Measurements from ENCODE around the gene PPP2R1B. TPM values are rescaled to one million over a fixed set of nuclear protein-coding genes. Genes with fewer than 3 reads are reported as not detected.

Gene PPP2R1B
- total RNA-seq, 4 donors from 2014 or later = 18.7 to 22.4 (median 20.7) TPM

DNA sequence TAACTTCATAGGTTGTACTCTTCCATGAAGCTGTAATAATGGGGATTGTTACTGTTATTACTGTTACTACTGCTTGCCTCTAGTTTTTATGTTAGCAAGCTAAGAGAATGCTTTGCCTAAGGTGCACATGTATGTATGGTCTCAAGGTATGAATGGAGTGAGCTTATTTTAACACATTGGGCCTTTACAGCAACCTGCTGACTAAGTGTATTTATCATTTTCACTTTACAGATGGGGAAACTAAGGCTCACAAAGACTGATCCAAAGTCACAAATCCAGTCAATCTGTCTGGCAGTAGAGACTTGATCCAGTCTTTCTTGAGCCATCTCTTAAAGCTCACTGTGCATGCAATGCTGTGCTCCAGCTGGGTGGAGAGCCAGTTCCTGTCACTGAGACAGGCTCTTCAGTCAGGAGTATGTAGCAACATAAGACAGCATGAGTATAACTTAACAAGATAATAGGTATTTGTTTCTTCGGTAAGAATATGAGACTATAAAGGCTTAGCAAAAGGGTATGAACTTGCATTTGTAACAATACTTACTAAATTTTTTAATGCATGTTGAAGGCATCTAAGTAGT is 66.5 kb downstream of the PPP2R1B start:
- no peak for TF ChIP-seq POLR2A (IDR thresholded peaks at IDR 0.05)
- intact Hi-C loops (cut with DNase I; ENCODE audit: low total_unique reads) = no loop called here
- H3K4me3 ChIP-seq (ENCODE audit: low read depth, poor library complexity, severe bottlenecking) = no peak overlapping the region
- WGBS, 2 donors = 93 to 100% methylated on average over 1 of the region's 1 CpG
- DNase-seq (ENCODE audit: low spot score in 2 of 2) = no peak

GRCh38 chr11:111698852-111699559 is 67.2 kb downstream of the PPP2R1B start:
- 95 to 96% methylated on average over 3 of the region's 3 CpGs for WGBS, 2 donors

DNA sequence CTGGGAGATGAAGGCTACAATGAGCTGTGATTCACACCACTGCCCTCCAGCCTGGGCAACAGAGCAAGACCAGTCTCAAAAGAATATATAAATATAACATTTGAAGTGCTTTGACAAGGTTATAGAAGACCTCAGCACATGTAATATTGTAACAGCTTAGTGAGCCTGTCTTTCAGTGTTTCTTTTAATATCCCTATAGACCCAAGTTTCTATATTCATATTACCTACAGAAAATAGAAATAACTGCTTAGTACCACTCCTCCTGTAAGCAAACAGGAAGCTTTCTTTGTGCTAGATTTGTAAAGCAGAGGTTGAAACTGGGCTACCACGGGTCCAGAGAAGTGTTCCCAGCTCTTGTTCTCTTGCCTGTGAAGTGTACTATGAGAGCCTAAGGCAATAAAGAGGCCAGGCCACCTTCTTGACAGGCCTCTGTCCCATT is 68.2 kb downstream of the PPP2R1B start:
- 83 to 94% methylated on average over 1 of the region's 1 CpG for WGBS, 2 donors
- no peak for TF ChIP-seq POLR2A (IDR thresholded peaks at IDR 0.05)
- TF ChIP-seq, protein P1, sequence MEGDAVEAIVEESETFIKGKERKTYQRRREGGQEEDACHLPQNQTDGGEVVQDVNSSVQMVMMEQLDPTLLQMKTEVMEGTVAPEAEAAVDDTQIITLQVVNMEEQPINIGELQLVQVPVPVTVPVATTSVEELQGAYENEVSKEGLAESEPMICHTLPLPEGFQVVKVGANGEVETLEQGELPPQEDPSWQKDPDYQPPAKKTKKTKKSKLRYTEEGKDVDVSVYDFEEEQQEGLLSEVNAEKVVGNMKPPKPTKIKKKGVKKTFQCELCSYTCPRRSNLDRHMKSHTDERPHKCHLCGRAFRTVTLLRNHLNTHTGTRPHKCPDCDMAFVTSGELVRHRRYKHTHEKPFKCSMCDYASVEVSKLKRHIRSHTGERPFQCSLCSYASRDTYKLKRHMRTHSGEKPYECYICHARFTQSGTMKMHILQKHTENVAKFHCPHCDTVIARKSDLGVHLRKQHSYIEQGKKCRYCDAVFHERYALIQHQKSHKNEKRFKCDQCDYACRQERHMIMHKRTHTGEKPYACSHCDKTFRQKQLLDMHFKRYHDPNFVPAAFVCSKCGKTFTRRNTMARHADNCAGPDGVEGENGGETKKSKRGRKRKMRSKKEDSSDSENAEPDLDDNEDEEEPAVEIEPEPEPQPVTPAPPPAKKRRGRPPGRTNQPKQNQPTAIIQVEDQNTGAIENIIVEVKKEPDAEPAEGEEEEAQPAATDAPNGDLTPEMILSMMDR (IDR thresholded peaks at IDR 0.05) = no peak
- DNase-seq (ENCODE audit: low spot score in 2 of 2) = no peak
- intact Hi-C loops (cut with DNase I; ENCODE audit: low total_unique reads) = no loop called here
- no peak overlapping the region for H3K4me3 ChIP-seq (ENCODE audit: low read depth, poor library complexity, severe bottlenecking)

More at GRCh38 chr11:111698852-111699559, 67.2 kb downstream of the PPP2R1B start:
- TF ChIP-seq, protein P1 (IDR thresholded peaks at IDR 0.05) = no peak
- no peak for TF ChIP-seq POLR2A (IDR thresholded peaks at IDR 0.05)
- no peak overlapping the region for H3K4me3 ChIP-seq (ENCODE audit: low read depth, poor library complexity, severe bottlenecking)
- intact Hi-C loops (cut with DNase I; ENCODE audit: low total_unique reads) = no loop called here
- DNase-seq (ENCODE audit: low spot score in 2 of 2) = no peak

DNA sequence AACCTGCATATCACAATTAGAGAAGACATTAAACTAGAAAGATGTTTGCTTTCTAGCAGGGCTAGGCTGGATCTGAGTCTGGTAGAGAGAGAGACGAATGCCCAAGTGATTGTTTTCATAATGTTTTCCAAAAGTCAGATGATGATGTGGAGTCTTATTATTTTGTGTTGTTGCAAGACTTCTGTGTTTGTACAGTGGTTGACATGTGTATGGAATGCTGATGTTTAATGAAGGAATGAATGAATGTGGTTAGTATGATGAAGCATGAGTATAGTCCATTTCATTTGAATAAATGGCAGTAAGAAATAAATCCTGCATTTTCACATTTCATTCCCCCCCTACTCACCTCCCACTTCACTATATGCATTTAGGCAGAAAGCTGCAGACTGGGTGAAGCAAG is 69.6 kb downstream of the PPP2R1B start:
- TF ChIP-seq, protein P1 (IDR thresholded peaks at IDR 0.05) = no peak
- WGBS, 2 donors = 56 to 63% methylated on average over 1 of the region's 1 CpG

DNA sequence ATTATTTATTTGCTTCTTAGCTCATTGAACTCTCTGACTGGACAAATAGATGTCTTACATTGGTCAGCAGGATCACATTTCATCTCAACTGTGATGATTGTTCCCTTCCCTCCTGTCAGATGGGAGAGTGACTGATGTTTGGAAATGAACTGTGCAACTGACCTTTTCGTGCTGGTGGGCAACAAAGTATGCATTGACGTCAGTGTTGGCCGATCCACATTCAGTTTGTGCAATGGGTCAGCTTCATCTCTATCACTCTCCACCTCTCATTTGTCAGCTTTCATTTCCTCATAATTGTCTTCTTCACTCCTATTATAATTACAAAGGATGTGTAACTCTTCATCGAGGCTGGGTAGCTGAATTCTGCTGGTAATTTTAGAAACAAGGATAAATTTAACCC is 71.3 kb downstream of the PPP2R1B start:
- DNase-seq (ENCODE audit: low spot score in 2 of 2) = no peak
- WGBS, 2 donors = 59% methylated on average over 4 of the region's 4 CpGs
- TF ChIP-seq POLR2A (IDR thresholded peaks at IDR 0.05) = no peak
- TF ChIP-seq, protein P1 (IDR thresholded peaks at IDR 0.05) = no peak
- H3K4me3 ChIP-seq (ENCODE audit: low read depth, poor library complexity, severe bottlenecking) = no peak overlapping the region
- intact Hi-C loops (cut with DNase I; ENCODE audit: low total_unique reads) = no loop called here

More for the DNA sequence above, 69.6 kb downstream of the PPP2R1B start:
- H3K4me3 ChIP-seq (ENCODE audit: low read depth, poor library complexity, severe bottlenecking) = no peak overlapping the region
- DNase-seq (ENCODE audit: low spot score in 2 of 2) = no peak
- intact Hi-C loops (cut with DNase I; ENCODE audit: low total_unique reads) = no loop called here

GRCh38 chr11:111693224-111693937 is 72.8 kb downstream of the PPP2R1B start:
- TF ChIP-seq, protein P1 (IDR thresholded peaks at IDR 0.05) = no peak
- TF ChIP-seq POLR2A (IDR thresholded peaks at IDR 0.05) = no peak
- intact Hi-C loops (cut with DNase I; ENCODE audit: low total_unique reads) = no loop called here
- no peak overlapping the region for H3K4me3 ChIP-seq (ENCODE audit: low read depth, poor library complexity, severe bottlenecking)
- no peak for DNase-seq (ENCODE audit: low spot score in 2 of 2)
- 95% methylated on average over 6 of the region's 6 CpGs for WGBS, 2 donors
